Activated gamma-delta T cell (primary cell): Measurements from ENCODE around the gene TPSB2.
"Not testable (repeated sequence)": the region's sequence is repeated elsewhere in the genome, so short reads cannot be mapped to it uniquely, and the experiment has no call there.

Experiments used
- DNase-seq: peaks from one replicate; lab custom pipeline; 2025; lab: John Stamatoyannopoulos, UW
- total RNA-seq, 2 donors: gene quantifications; one replicate each; lab custom pipeline; 2026; lab: John Stamatoyannopoulos, UW

The TPSB2 gene
- 0.05 to 6.6 reads per million in 2 donors for total RNA-seq

- DNase-seq = not testable (repeated sequence)
These were observed at the start of gene TPSB2 for GRCh38 chr16:1230084-1230470. TSS of gene TPSB2 (minus strand) at chr16:1230184. CDS start at chr16:1229951, 233 bp downstream.

- DNase-seq = no peak
These were observed 49.3 kb upstream of the TPSB2 start for GRCh38 chr16:1279081-1279944.

GRCh38 chr16:1278477-1278876 is 48.5 kb upstream of the TPSB2 start:
- no peak for DNase-seq

- DNase-seq = no peak
These were observed 47.8 kb upstream of the TPSB2 start for GRCh38 chr16:1277617-1278282.

- no peak for DNase-seq
These were observed 47.2 kb upstream of the TPSB2 start for GRCh38 chr16:1277151-1277598.

- no peak for DNase-seq
These were observed 46.5 kb upstream of the TPSB2 start for GRCh38 chr16:1276580-1276878.

GRCh38 chr16:1275791-1276579 is 46.0 kb upstream of the TPSB2 start:
- DNase-seq = no peak

- DNase-seq = no peak
These were observed 44.8 kb upstream of the TPSB2 start for GRCh38 chr16:1274767-1275166.

GRCh38 chr16:1273816-1274215 is 43.8 kb upstream of the TPSB2 start:
- DNase-seq = no peak

GRCh38 chr16:1272453-1273198 is 42.6 kb upstream of the TPSB2 start:
- DNase-seq = no peak

- DNase-seq = not testable (repeated sequence)
These were observed 41.9 kb upstream of the TPSB2 start for GRCh38 chr16:1271724-1272413.

- DNase-seq = no peak
These were observed 41.4 kb upstream of the TPSB2 start for GRCh38 chr16:1271380-1271723.

- not testable (repeated sequence) for DNase-seq
These were observed 39.4 kb upstream of the TPSB2 start for GRCh38 chr16:1269418-1269817.

- no peak for DNase-seq
These were observed 35.8 kb upstream of the TPSB2 start for GRCh38 chr16:1265826-1266225.

GRCh38 chr16:1265090-1265630 is 35.2 kb upstream of the TPSB2 start:
- DNase-seq = no peak

- DNase-seq = no peak
These were observed 34.5 kb upstream of the TPSB2 start for GRCh38 chr16:1264345-1265089.

- no peak for DNase-seq
These were observed 33.8 kb upstream of the TPSB2 start for GRCh38 chr16:1263591-1264344.

GRCh38 chr16:1262846-1263221 is 32.9 kb upstream of the TPSB2 start:
- no peak for DNase-seq

- no peak for DNase-seq
These were observed 32.3 kb upstream of the TPSB2 start for GRCh38 chr16:1262210-1262845.
